Measurements from ENCODE around the gene AKAP1. TPM values are rescaled to one million over a fixed set of nuclear protein-coding genes. Genes with fewer than 3 reads are reported as not detected.

The AKAP1 gene
- total RNA-seq, 2 experiments from 2014 or later: 20.3 to 23.1 TPM

DNA sequence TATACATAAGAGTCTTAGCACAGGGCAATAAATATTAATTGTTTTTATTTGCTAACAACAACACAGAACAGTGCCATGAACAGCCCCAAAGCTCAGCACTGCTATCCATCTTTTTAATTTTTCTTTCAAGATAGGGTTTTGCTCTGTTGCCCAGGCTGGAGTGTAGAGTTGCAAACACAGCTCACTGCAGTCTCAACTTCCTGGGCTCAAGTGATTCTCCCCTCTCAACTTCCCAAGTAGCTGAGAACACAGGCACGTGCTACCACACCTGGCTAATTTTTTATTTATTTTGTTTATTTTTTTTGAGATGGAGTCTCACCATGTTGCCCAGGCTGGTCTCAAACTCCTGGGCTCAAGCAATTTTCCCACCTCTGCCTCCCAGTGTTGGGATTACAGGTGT, 47.6 kb upstream of the AKAP1 start:
- ChIA-PET CTCF (no interaction called here), POLR2A (no interaction called here)
- TF ChIP-seq CTCF (IDR thresholded peaks at IDR 0.05): no peak
- H3K36me3 ChIP-seq (ENCODE audit: insufficient read depth, low read length): no peaks in the 10 kb centered on the region
- no peak overlapping the region for H3K4me3 ChIP-seq (ENCODE audit: low read length)
- no peak overlapping the region for H3K27ac ChIP-seq (ENCODE audit: low read depth in 1 of 2, low read length in 2 of 2)
- H3K27ac Mint-ChIP-seq: no peak overlapping the region
- DNase-seq (no peak), ATAC-seq (ENCODE audit: poor library complexity) (no peak)
- H3K4me1 ChIP-seq (ENCODE audit: insufficient read depth, low read length): no peaks in the 10 kb centered on the region
- intact Hi-C loops (cut with DNase I, micrococcal nuclease): no loop called here
- no peaks in the 10 kb centered on the region for H3K9me3 ChIP-seq (ENCODE audit: control insufficient read depth in 1 of 2, insufficient read depth in 1 of 2, low read length in 2 of 2)
- H3K4me3 Mint-ChIP-seq: no peak overlapping the region
- peaks cover 58% of the 10 kb centered on the region for H3K27me3 Mint-ChIP-seq
- no peaks in the 10 kb centered on the region for H3K36me3 Mint-ChIP-seq (ENCODE audit: low read depth)
- peaks cover 8 to 12% of the 10 kb centered on the region in 2 experiments for H3K27me3 ChIP-seq (ENCODE audit: control insufficient read depth in 1 of 2, insufficient read depth in 2 of 2, low read length in 2 of 2)
- H3K9me3 Mint-ChIP-seq: no peaks in the 10 kb centered on the region
- H3K4me1 Mint-ChIP-seq (ENCODE audit: low read depth): no peaks in the 10 kb centered on the region

- Histone ChIP-seq H3K27ac (ENCODE audit: low read depth in 1 of 2, low read length in 2 of 2) (no peak overlapping the region), H3K4me3 (ENCODE audit: low read length) (no peak overlapping the region), H3K36me3 (ENCODE audit: insufficient read depth, low read length) (no peaks in the 10 kb centered on the region), H3K9me3 (ENCODE audit: control insufficient read depth in 1 of 2, insufficient read depth in 1 of 2, low read length in 2 of 2) (no peaks in the 10 kb centered on the region), H3K4me1 (ENCODE audit: insufficient read depth, low read length) (no peaks in the 10 kb centered on the region), H3K27me3 (ENCODE audit: control insufficient read depth in 1 of 2, insufficient read depth in 2 of 2, low read length in 2 of 2) (peaks cover 12 to 16% of the 10 kb centered on the region in 2 experiments)
- no peak for ATAC-seq (ENCODE audit: poor library complexity)
- Mint-ChIP-seq H3K9me3 (no peaks in the 10 kb centered on the region), H3K27ac (no peak overlapping the region), H3K4me3 (no peak overlapping the region), H3K36me3 (ENCODE audit: low read depth) (no peaks in the 10 kb centered on the region), H3K27me3 (peaks cover 67% of the 10 kb centered on the region), H3K4me1 (ENCODE audit: low read depth) (no peaks in the 10 kb centered on the region)
- POLR2A ChIA-PET: no interaction called here
- DNase-seq: no peak
- intact Hi-C loops (cut with DNase I, micrococcal nuclease): no loop called here
- no peak for TF ChIP-seq CTCF (IDR thresholded peaks at IDR 0.05)
- CTCF ChIA-PET: no interaction called here
These were observed 46.6 kb upstream of the AKAP1 start for GRCh38 chr17:57038486-57038885.

GRCh38 chr17:57040571-57040970, 44.5 kb upstream of the AKAP1 start:
- peaks cover 30 to 33% of the 10 kb centered on the region in 2 experiments for H3K27me3 ChIP-seq (ENCODE audit: control insufficient read depth in 1 of 2, insufficient read depth in 2 of 2, low read length in 2 of 2)
- Mint-ChIP-seq H3K36me3 (ENCODE audit: low read depth) (no peaks in the 10 kb centered on the region), H3K4me3 (no peak overlapping the region), H3K4me1 (ENCODE audit: low read depth) (no peaks in the 10 kb centered on the region), H3K27me3 (peaks cover 88% of the 10 kb centered on the region), H3K27ac (no peak overlapping the region), H3K9me3 (no peaks in the 10 kb centered on the region)
- intact Hi-C loops (cut with DNase I, micrococcal nuclease): no loop called here
- no peak overlapping the region for H3K27ac ChIP-seq (ENCODE audit: low read depth in 1 of 2, low read length in 2 of 2)
- no peak overlapping the region for H3K4me3 ChIP-seq (ENCODE audit: low read length)
- ChIA-PET POLR2A (no interaction called here), CTCF (no interaction called here)
- peaks cover 0 to 5% of the 10 kb centered on the region in 2 experiments for H3K9me3 ChIP-seq (ENCODE audit: control insufficient read depth in 1 of 2, insufficient read depth in 1 of 2, low read length in 2 of 2)
- no peaks in the 10 kb centered on the region for H3K36me3 ChIP-seq (ENCODE audit: insufficient read depth, low read length)
- peaks cover 5% of the 10 kb centered on the region for H3K4me1 ChIP-seq (ENCODE audit: insufficient read depth, low read length)
- TF ChIP-seq CTCF (IDR thresholded peaks at IDR 0.05): no peak
- DNase-seq (no peak), ATAC-seq (ENCODE audit: poor library complexity) (no peak)

Data from CD4-positive, alpha-beta T cell (primary cell).